GM12878 (cell line): ENCODE measurements around the gene HTR6. TPM values are rescaled to one million over a fixed set of nuclear protein-coding genes. Genes with fewer than 3 reads are reported as not detected.
"Not testable (repeated sequence)": the region's sequence is repeated elsewhere in the genome, so short reads cannot be mapped to it uniquely, and the experiment has no call there.

ENCODE experiments used
- ATAC-seq: fragments of 200-7000 bp; cut with Tn5 transposase; 3 replicates; pipeline ENCODE4 v1.9.1; 2020; ENCODE audit warnings: mild to moderate bottlenecking, moderate library complexity
- BruUV-seq: library from RNA; stranded (reverse); fragments of 400-500 nt; replicated peaks from 2 replicates; lab custom pipeline; 2021; lab: Mats Ljungman, UMichigan
- CTCF ChIA-PET: fragments of 300-600 bp; sonication (Branson Sonifier 250); formaldehyde crosslinking; extraction: SDS; loops from one replicate; lab custom pipeline; 2021; ENCODE audit warnings: inconsistent platforms; lab: Yijun Ruan, JAX
- POLR2A ChIA-PET: fragments of 350-600 bp; formaldehyde crosslinking; extraction: SDS; loops from one replicate; lab custom pipeline; 2021; ENCODE audit warnings: inconsistent platforms; lab: Charles Lee
- RAD21 ChIA-PET: fragments of 300-600 bp; sonication (Branson Sonifier 250); formaldehyde crosslinking; loops from one replicate; lab custom pipeline; 2023; ENCODE audit warnings: antibody characterized with exemption; ENCODE audit not compliant: unreplicated experiment; lab: Charles Lee
- SMC1A ChIA-PET: fragments of 300-600 bp; sonication (Branson Sonifier 250); formaldehyde crosslinking; loops from one replicate; lab custom pipeline; 2023; ENCODE audit not compliant: unreplicated experiment, uncharacterized antibody; lab: Charles Lee
- DNase-seq: peaks from one replicate; pipeline ENCODE4 v3.0.0-alpha.2; 2011; ENCODE audit warnings: low read depth, low spot score
- FAIRE-seq: peaks from 3 replicates; lab custom pipeline; 2011; peaks lifted over from hg19 to GRCh38; lab: Jason Lieb, UNC
- H2AFZ ChIP-seq: 2 replicates; pipeline ENCODE4 v1.6.0; 2011; ENCODE audit warnings: low read depth, low read length, control low read depth; ENCODE audit not compliant: control insufficient read depth
- H3K27ac ChIP-seq: 2 replicates; pipeline ENCODE4 v1.5.1; 2011; ENCODE audit warnings: control low read depth; ENCODE audit not compliant: control insufficient read depth, insufficient read depth
- H3K27me3 ChIP-seq, 2 experiments: replicated peaks in 1 of 2; 2 replicates each; pipeline versions ENCODE4 v1.6.0 to v1.6.1; 2011; ENCODE audit warnings: low read length in 1 of 2; ENCODE audit not compliant: control insufficient read depth in 2 of 2, insufficient read depth in 2 of 2
- H3K36me3 ChIP-seq, 2 experiments: 2 replicates each; pipeline ENCODE4 v1.5.1; 2011; ENCODE audit warnings: low read length in 1 of 2; ENCODE audit not compliant: control insufficient read depth in 2 of 2, insufficient read depth in 2 of 2
- H3K4me1 ChIP-seq: 2 replicates; pipeline ENCODE4 v1.6.1; 2011; ENCODE audit warnings: mild to moderate bottlenecking, low read length, moderate library complexity, mixed read lengths; ENCODE audit not compliant: control insufficient read depth, insufficient read depth
- H3K4me2 ChIP-seq: 2 replicates; pipeline ENCODE4 v1.6.0; 2011; ENCODE audit warnings: control low read depth; ENCODE audit not compliant: control insufficient read depth, insufficient read depth
- H3K4me3 ChIP-seq: fragments of 200-600 bp; sonication (generic); 2 replicates; pipeline ENCODE4 v1.5.1; 2016
- H3K79me2 ChIP-seq: 2 replicates; pipeline ENCODE4 v1.6.0; 2011; ENCODE audit warnings: low read length; ENCODE audit not compliant: control insufficient read depth, insufficient read depth
- H3K9ac ChIP-seq: 2 replicates; pipeline ENCODE4 v1.8.0; 2011; ENCODE audit warnings: low read length, control low read depth, mixed read lengths; ENCODE audit not compliant: control insufficient read depth, insufficient read depth
- H3K9me3 ChIP-seq: replicated peaks from 3 replicates; pipeline ENCODE4 v1.5.1; 2011; ENCODE audit warnings: mild to moderate bottlenecking, low read length; ENCODE audit not compliant: control insufficient read depth, insufficient read depth
- H4K20me1 ChIP-seq: 2 replicates; pipeline ENCODE4 v1.6.0; 2011; ENCODE audit not compliant: control insufficient read depth, insufficient read depth
- CBX3 ChIP-seq: fragments of 200-600 bp; sonication (generic); IDR thresholded peaks from 2 replicates; pipeline ENCODE4 v1.6.1; 2016; ENCODE audit warnings: low read depth, borderline replicate concordance
- FOXM1 ChIP-seq: IDR thresholded peaks from 2 replicates; pipeline ENCODE4 v1.6.1; 2012; ENCODE audit warnings: low read depth, mild to moderate bottlenecking, inconsistent platforms, low read length, moderate library complexity
- MEF2A ChIP-seq: IDR thresholded peaks from 2 replicates; pipeline ENCODE4 v1.6.1; 2011; ENCODE audit warnings: low read depth, mild to moderate bottlenecking, low read length, moderate library complexity; ENCODE audit not compliant: insufficient read depth
- MYB ChIP-seq: fragments of 150-350 bp; IDR thresholded peaks from 2 replicates; pipeline ENCODE4 v1.6.1; 2014; ENCODE audit warnings: mild to moderate bottlenecking, low read depth, low read length, borderline replicate concordance
- NR2C1 ChIP-seq: fragments of 450-650 bp; IDR thresholded peaks from 2 replicates; pipeline ENCODE4 v1.6.1; 2017; ENCODE audit warnings: antibody characterized with exemption, mild to moderate bottlenecking, moderate library complexity
- PAX5 ChIP-seq: IDR thresholded peaks from 2 replicates; pipeline ENCODE4 v1.6.1; 2011; ENCODE audit warnings: low read depth, low read length, borderline replicate concordance
- SMAD1 ChIP-seq: fragments of 450-650 bp; IDR thresholded peaks from 2 replicates; pipeline ENCODE4 v1.6.1; 2018; ENCODE audit warnings: mild to moderate bottlenecking, low read depth; ENCODE audit not compliant: partially characterized antibody
- SREBF1 ChIP-seq: IDR thresholded peaks from 2 replicates; pipeline ENCODE4 v1.6.1; 2012; ENCODE audit warnings: mild to moderate bottlenecking, low read length
- STAT1 ChIP-seq: fragments of 450-650 bp; conservative IDR thresholded peaks from 2 replicates; pipeline ENCODE4 v1.6.1; 2014; ENCODE audit warnings: antibody characterized with exemption, mild to moderate bottlenecking
- YBX1 ChIP-seq: fragments of 450-650 bp; IDR thresholded peaks from 2 replicates; pipeline ENCODE4 v1.6.1; 2016; ENCODE audit warnings: antibody characterized with exemption
- ZNF217 ChIP-seq: fragments of 450-650 bp; IDR thresholded peaks from 2 replicates; pipeline ENCODE4 v1.6.1; 2017; ENCODE audit warnings: antibody characterized with exemption, mild to moderate bottlenecking
- WGBS: methylation state at CpG from one replicate; pipeline ENCODE4 v1.1.6; 2016; ENCODE audit warnings: low lambda C conversion rate; ENCODE audit not compliant: insufficient replicate concordance, insufficient coverage; ENCODE audit errors: missing lambda C conversion rate; 5-methylcytosine and 5-hydroxymethylcytosine counted together
- in situ Hi-C: fragments of 300-500 bp; cut with MboI; formaldehyde crosslinking; loops from 9 replicates; pipeline ENCODE4 v1.14.3; 2018; ENCODE audit warnings: mixed read lengths
- intact Hi-C: fragments of 100-400 bp; cut with micrococcal nuclease; formaldehyde crosslinking; loops from one replicate; pipeline ENCODE4 v1.14.2; 2022; ENCODE audit not compliant: unreplicated experiment
- polyA plus RNA-seq, 11 experiments: library from polyadenylated mRNA; depleted of rRNA in 4 of 11; unstranded in 6 of 11; stranded (reverse) in 5 of 11; fragments of >200 nt; fragmentation: Nextera tagmentation in 4 of 11; fragmentation: Illumina TruSeq in 1 of 11; extraction: Ambion mirVana in 4 of 11; extraction: Trizol in 1 of 11; gene quantifications; 1 replicate in 1 of 11; 2 replicates in 10 of 11; pipeline versions ENCODE4 v1.2.1 to v1.2.3, GENCODE V29; 2011 to 2016; ENCODE audit warnings: inconsistent platforms in 2 of 11, missing spikeins in 2 of 11, low read depth in 1 of 11
- total RNA-seq, 4 experiments: library from RNA; depleted of rRNA in 3 of 4; stranded (reverse); fragments of >200 nt in 3 of 4; fragmentation: Illumina TruSeq in 1 of 4; extraction: Trizol in 1 of 4; gene quantifications; 2 replicates each; pipeline versions ENCODE4 v1.2.1 to v1.2.3, GENCODE V29; 2013 to 2021
- TF ChIP-seq, protein P1 (sequence below): fragments of 450-650 bp; conservative IDR thresholded peaks from 2 replicates; pipeline ENCODE4 v1.6.1; 2017; ENCODE audit warnings: mild to moderate bottlenecking, moderate library complexity
- TF ChIP-seq, protein P2 (sequence below): IDR thresholded peaks from 2 replicates; pipeline ENCODE4 v1.6.1; 2012; ENCODE audit warnings: low read depth, low read length, improper control_type of control experiment

The HTR6 gene
- total and polyA plus RNA-seq, 10 of the 15 experiments (the other 5 are each of a cell fraction or from before 2014, with no cell fraction given), result 0.03 to 5.3 (median 1.7) TPM; not detected in 2

DNA sequence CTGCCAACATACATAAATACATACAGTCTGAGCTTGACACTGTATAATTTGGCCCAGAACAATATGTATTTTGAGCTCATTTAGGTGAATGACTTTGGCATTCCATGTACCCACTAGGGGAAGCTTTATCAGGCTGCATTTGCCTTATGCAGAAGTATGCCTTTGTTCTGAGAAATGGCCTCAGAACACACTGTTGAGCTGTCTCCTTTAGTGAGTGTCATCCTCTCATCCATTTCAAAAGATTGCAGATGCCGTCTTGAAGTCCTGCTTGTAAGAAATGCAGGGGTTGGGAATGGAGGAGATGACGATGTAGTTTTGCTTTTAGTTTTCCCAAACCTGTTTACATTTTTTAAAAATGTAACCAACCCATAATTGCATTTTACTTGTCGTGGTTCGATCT is 35.3 kb upstream of the HTR6 start (continued):
- no peak for TF ChIP-seq CBX3

DNA sequence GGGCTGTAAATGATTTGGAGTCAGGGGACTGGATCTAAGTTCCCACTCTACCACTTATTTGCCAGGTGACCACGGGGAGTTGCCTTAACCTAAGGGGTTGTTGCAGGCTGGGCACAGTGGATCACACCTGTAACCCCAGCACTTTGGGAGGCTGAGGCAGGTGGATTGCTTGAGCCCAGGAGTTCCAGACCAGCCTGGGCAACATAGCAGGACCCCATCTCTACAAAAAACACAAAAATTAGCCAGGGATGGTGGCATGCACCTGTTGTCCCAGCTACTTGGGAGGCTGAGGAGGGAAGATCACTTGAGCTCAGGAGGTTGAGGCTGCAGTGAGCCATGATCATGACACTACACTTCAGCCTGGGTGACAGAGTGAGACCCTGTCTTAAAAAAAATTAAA is 34.5 kb upstream of the HTR6 start:
- POLR2A ChIA-PET, H4K20me1 ChIP-seq, BruUV-seq, intact Hi-C loops, H3K4me3 ChIP-seq, DNase-seq, H3K36me3 ChIP-seq, RAD21 ChIA-PET, H2AFZ ChIP-seq, H3K9ac ChIP-seq, H3K27me3 ChIP-seq, H3K4me1 ChIP-seq, H3K27ac ChIP-seq, H3K9me3 ChIP-seq, H3K4me2 ChIP-seq, in situ Hi-C loops, H3K79me2 ChIP-seq, FAIRE-seq, ATAC-seq: not testable (repeated sequence)
- SMC1A ChIA-PET, result interaction anchor here (1.1 kb wide), 1 partner anchor 12 kb away, joined by 3 read pairs; no protein-coding TSS in a partner anchor
- WGBS, result 100% methylated on average over 1 of the region's 1 CpG
- CTCF ChIA-PET, result interaction anchor here (0.7 to 2.1 kb wide), 2 partner anchors 24 to 131 kb away, joined by 3 to 6 read pairs; no protein-coding TSS in a partner anchor

DNA sequence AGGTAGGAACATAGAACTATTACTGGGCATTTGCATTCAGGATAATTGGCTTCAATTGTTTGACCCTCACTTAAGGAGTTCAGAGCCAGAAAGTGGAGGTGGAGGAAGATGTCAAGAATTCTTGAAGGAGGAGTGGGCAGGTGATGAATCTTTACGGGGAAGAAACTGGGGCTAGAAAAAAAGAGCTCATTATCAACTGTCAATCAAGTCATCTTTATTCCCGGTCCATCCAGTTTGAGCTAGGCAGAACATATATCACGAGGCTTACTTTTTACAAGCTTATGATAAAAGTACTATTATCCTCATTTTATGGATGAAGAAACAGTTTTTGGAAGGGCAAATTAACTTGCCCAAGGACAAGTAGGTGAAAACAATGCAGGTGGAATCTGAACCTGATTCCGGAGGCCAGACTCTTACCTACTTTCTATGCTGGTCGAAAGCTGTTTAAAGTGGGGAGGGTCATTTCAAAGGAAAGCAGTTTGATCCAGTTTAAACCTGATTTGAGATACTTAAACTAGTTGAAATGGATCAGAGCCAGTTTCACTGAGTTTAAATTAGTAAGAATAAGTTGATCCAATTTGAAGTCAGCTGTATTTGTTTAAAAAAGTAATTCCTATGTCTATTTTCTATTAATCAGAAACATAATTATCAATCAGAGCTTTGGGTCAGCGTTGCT is 33.8 kb upstream of the HTR6 start:
- ChIA-PET RAD21 (no interaction called here), CTCF (interaction anchor here (0.7 to 2.1 kb wide), 4 partner anchors 23 to 1760 kb away, joined by 3 to 6 read pairs (median 3); no protein-coding TSS in a partner anchor), POLR2A (interaction anchor here (0.7 kb wide), 1 partner anchor 161 kb away, joined by 3 read pairs; no protein-coding TSS in a partner anchor), SMC1A (interaction anchor here (1.1 kb wide), 1 partner anchor 12 kb away, joined by 3 read pairs; no protein-coding TSS in a partner anchor)
- Histone ChIP-seq H3K4me1 (no peaks in the 10 kb centered on the region), H3K9me3 (no peaks in the 10 kb centered on the region), H3K27ac (no peak overlapping the region), H4K20me1 (no peaks in the 10 kb centered on the region), H2AFZ (no peak overlapping the region), H3K27me3 (no peaks in the 10 kb centered on the region), H3K36me3 (peaks cover 7 to 9% of the 10 kb centered on the region in 2 experiments; a peak in 3 of 4 replicates), H3K4me3 (no peak overlapping the region), H3K4me2 (no peak overlapping the region), H3K9ac (no peak overlapping the region), H3K79me2 (no peaks in the 10 kb centered on the region)
- FAIRE-seq (no peak), ATAC-seq (no peak), DNase-seq (no peak)
- in situ Hi-C loops, result no loop called here
- WGBS, result 85% methylated on average over 6 of the region's 6 CpGs
- intact Hi-C loops, result no loop called here
- BruUV-seq, result no TSS peak
- TF ChIP-seq SREBF1 (no peak), YBX1 (no peak), SMAD1 (no peak), MEF2A (no peak), MYB (no peak), FOXM1 (no peak), STAT1 (no peak), NR2C1 (no peak), ZNF217 (no peak), PAX5 (no peak)
- TF ChIP-seq, protein P1, sequence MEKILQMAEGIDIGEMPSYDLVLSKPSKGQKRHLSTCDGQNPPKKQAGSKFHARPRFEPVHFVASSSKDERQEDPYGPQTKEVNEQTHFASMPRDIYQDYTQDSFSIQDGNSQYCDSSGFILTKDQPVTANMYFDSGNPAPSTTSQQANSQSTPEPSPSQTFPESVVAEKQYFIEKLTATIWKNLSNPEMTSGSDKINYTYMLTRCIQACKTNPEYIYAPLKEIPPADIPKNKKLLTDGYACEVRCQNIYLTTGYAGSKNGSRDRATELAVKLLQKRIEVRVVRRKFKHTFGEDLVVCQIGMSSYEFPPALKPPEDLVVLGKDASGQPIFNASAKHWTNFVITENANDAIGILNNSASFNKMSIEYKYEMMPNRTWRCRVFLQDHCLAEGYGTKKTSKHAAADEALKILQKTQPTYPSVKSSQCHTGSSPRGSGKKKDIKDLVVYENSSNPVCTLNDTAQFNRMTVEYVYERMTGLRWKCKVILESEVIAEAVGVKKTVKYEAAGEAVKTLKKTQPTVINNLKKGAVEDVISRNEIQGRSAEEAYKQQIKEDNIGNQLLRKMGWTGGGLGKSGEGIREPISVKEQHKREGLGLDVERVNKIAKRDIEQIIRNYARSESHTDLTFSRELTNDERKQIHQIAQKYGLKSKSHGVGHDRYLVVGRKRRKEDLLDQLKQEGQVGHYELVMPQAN, result no peak
- TF ChIP-seq, protein P2, sequence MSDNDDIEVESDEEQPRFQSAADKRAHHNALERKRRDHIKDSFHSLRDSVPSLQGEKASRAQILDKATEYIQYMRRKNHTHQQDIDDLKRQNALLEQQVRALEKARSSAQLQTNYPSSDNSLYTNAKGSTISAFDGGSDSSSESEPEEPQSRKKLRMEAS, result no peak
